Measurements from ENCODE around the gene RBCK1. TPM values are rescaled to one million over a fixed set of nuclear protein-coding genes. Genes with fewer than 3 reads are reported as not detected.

The RBCK1 gene
- total and polyA plus RNA-seq, 9 of the 15 experiments (the other 6 are each of a cell fraction or from before 2014, with no cell fraction given) = 5.9 to 59.3 (median 26.5) TPM

GRCh38 chr20:414161-414560, 6.1 kb downstream of the RBCK1 start:
- peaks cover 2% of the 10 kb centered on the region for H3K9me3 ChIP-seq (replicated peaks; ENCODE audit: control insufficient read depth, insufficient read depth, low read depth, low read length)
- 76% methylated on average over 2 of the region's 2 CpGs for WGBS (ENCODE audit: insufficient coverage, low coverage, missing lambda C conversion rate)
- in situ Hi-C loops (cut with MboI) = no loop called here
- ChIA-PET CTCF (ENCODE audit: low intra/inter-chr PET ratio) (no interaction called here), POLR2A (interaction anchor here (1.5 kb wide), 1 partner anchor 16 kb away, joined by 5 read pairs; no protein-coding TSS in a partner anchor)
- no peak overlapping the region for H3K4me3 ChIP-seq
- H3K79me2 ChIP-seq (ENCODE audit: control insufficient read depth, insufficient read depth, low read length) = peaks cover 26% of the 10 kb centered on the region
- no peaks in the 10 kb centered on the region for H4K20me1 ChIP-seq (replicated peaks; ENCODE audit: control insufficient read depth, insufficient read depth, low read length)
- TF ChIP-seq BCL6 (CRISPR knock-in tag; IDR thresholded peaks at IDR 0.05) = no peak
- no peak for TF ChIP-seq JUN (IDR thresholded peaks at IDR 0.05; ENCODE audit: borderline replicate concordance, low read depth, low read length)
- no peak for TF ChIP-seq JUN (CRISPR knock-in tag; IDR thresholded peaks at IDR 0.05; ENCODE audit: borderline replicate concordance)
- no peak for TF ChIP-seq CBX5 (IDR thresholded peaks at IDR 0.05; ENCODE audit: borderline replicate concordance, low read depth)
- TF ChIP-seq TAF9B (IDR thresholded peaks at IDR 0.05; ENCODE audit: partially characterized antibody) = no peak
- no peak for TF ChIP-seq ZNF431 (CRISPR knock-in tag; IDR thresholded peaks at IDR 0.05)
- no peak for TF ChIP-seq FOXK1 (CRISPR knock-in tag; IDR thresholded peaks at IDR 0.05; ENCODE audit: borderline replicate concordance)
- no peak for TF ChIP-seq ZNF354B (CRISPR knock-in tag; IDR thresholded peaks at IDR 0.05)
- TF ChIP-seq E2F5 (CRISPR knock-in tag; IDR thresholded peaks at IDR 0.05) = no peak
- TF ChIP-seq ESRRB (CRISPR knock-in tag; IDR thresholded peaks at IDR 0.05; ENCODE audit: borderline replicate concordance) = no peak
- no peak for TF ChIP-seq PYGO2 (tag; IDR thresholded peaks at IDR 0.05)
- TF ChIP-seq ZFPM2 (CRISPR knock-in tag; IDR thresholded peaks at IDR 0.05) = no peak
- TF ChIP-seq, protein P1, sequence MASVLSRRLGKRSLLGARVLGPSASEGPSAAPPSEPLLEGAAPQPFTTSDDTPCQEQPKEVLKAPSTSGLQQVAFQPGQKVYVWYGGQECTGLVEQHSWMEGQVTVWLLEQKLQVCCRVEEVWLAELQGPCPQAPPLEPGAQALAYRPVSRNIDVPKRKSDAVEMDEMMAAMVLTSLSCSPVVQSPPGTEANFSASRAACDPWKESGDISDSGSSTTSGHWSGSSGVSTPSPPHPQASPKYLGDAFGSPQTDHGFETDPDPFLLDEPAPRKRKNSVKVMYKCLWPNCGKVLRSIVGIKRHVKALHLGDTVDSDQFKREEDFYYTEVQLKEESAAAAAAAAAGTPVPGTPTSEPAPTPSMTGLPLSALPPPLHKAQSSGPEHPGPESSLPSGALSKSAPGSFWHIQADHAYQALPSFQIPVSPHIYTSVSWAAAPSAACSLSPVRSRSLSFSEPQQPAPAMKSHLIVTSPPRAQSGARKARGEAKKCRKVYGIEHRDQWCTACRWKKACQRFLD (CRISPR knock-in tag; IDR thresholded peaks at IDR 0.05) = no peak
- TF ChIP-seq RBM22 (IDR thresholded peaks at IDR 0.05; ENCODE audit: low read depth, low read length, poor library complexity, severe bottlenecking) = no peak
- TF ChIP-seq MCM2 (IDR thresholded peaks at IDR 0.05; ENCODE audit: low read depth) = no peak
- TF ChIP-seq ERF (CRISPR knock-in tag; IDR thresholded peaks at IDR 0.05) = no peak
- no peak for TF ChIP-seq ZNF253 (CRISPR knock-in tag; conservative IDR thresholded peaks at IDR 0.05)
- no peak for TF ChIP-seq OTX1 (CRISPR knock-in tag; IDR thresholded peaks at IDR 0.05)
- ATAC-seq = no peak
- no peak for DNase-seq (ENCODE audit: extremely low read depth in 1 of 4, low spot score in 3 of 4)
- no peak for FAIRE-seq
- no TSS peak for BruUV-seq (replicated peaks)
- peaks cover 35% of the 10 kb centered on the region; the same call in 2 of the 3 replicates for H3K36me3 ChIP-seq (ENCODE audit: control insufficient read depth, insufficient read depth, low read length)
- no peaks in the 10 kb centered on the region for H3K27me3 ChIP-seq (ENCODE audit: control insufficient read depth in 2 of 2, insufficient read depth in 2 of 2, low read length in 2 of 2)
- H3K27ac ChIP-seq (ENCODE audit: extremely low read depth, low read depth, low read length) = no peak overlapping the region
- H3K4me1 ChIP-seq (replicated peaks in 1 of 2; ENCODE audit: control insufficient read depth in 2 of 2, insufficient read depth in 2 of 2, low read length in 2 of 2) = peaks cover 17 to 18% of the 10 kb centered on the region in 2 experiments; a peak in 4 of 5 replicates
- no peak overlapping the region for H3K9ac ChIP-seq (ENCODE audit: insufficient read depth in 1 of 2, low read depth in 2 of 2, low read length in 2 of 2)
- H3K9me1 ChIP-seq (ENCODE audit: control insufficient read depth, insufficient read depth, low read length) = no peaks in the 10 kb centered on the region
- H3K4me2 ChIP-seq (ENCODE audit: insufficient read depth, low read length) = no peak overlapping the region
- intact Hi-C loops (cut with micrococcal nuclease) = no loop called here
- no peak overlapping the region for H2AFZ ChIP-seq (ENCODE audit: low read depth, low read length)
